Vagina (tissue), 2 donors: ENCODE data around the gene TRIM31.

ENCODE experiments used
- CTCF ChIP-seq, 3 experiments: fragments of 450-650 bp in 2 of 3; fragments of 200-600 bp in 1 of 3; sonication (generic) in 1 of 3; IDR thresholded peaks; one replicate each; pipeline ENCODE4 v1.5.1; 2017 to 2019; ENCODE audit warnings: antibody characterized with exemption in 3 of 3, mild to moderate bottlenecking in 2 of 3, moderate library complexity in 2 of 3
- POLR2A ChIP-seq, 2 donors: fragments of 450-650 bp; IDR thresholded peaks; one replicate each; pipeline ENCODE4 v1.6.1; 2017; ENCODE audit warnings: antibody characterized with exemption in 2 of 2, mild to moderate bottlenecking in 2 of 2, moderate library complexity in 2 of 2
- POLR2AphosphoS5 ChIP-seq, 2 donors: sonication (generic); formaldehyde crosslinking; IDR thresholded peaks; one replicate each; pipeline ENCODE4 v1.9.0; 2017; ENCODE audit warnings: antibody characterized with exemption in 2 of 2, mild to moderate bottlenecking in 2 of 2, low read depth in 1 of 2; ENCODE audit not compliant: insufficient read depth in 1 of 2

DNA sequence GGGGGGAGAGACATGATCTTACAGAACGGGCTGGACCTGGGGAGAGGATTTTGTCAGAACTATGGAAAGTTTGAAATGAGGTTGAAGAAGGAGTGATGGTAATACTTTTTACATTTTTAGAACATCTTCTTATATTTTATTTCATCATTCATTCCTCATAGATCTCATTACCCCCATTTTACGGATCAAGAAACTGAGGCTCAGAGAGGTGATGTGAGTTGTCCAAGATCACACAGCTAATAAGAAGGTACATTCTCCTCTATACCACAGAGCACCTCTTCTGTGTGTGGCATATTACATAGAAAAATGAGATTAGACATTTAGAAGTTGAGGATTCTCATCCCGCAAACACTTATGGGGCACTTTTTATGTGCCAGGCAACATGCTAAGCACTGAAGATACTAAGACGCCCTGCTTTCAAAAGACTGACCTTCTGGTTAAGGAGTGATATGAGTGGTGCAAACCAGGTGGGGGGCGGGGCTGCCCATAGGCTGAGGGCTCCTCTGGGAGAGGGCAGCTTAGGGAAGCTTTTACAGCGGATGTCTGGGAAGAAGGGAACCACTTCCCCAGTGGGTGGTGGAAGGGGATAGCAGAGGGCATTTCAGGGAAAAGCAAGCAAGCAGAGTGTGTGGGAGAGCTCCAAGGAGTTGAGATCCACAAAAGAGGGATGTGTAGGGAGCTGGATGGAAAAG lies 19.9 kb downstream of the TRIM31 start:
- TF ChIP-seq POLR2AphosphoS5 (IDR thresholded peaks at IDR 0.05; ENCODE audit: insufficient read depth in 1 of 2, low read depth in 1 of 2) (no peak), CTCF (IDR thresholded peaks at IDR 0.05) (no peak), POLR2A (IDR thresholded peaks at IDR 0.05) (no peak)
